ENCODE data around the gene ABCC10. TPM values are rescaled to one million over a fixed set of nuclear protein-coding genes. Genes with fewer than 3 reads are reported as not detected.

ABCC10 gene
- total and polyA plus RNA-seq, 7 donors: 2.4 to 25.0 (median 12.2) TPM

GRCh38 chr6:43428874-43429273 lies 1.5 kb downstream of the ABCC10 start:
- Histone ChIP-seq H3K4me3 (peak overlapping the region in 2 of 4 donors; percentile 67 to 83), H3K4me1 (peaks cover 0 to 20% (median 17%) of the 10 kb centered on the region in 4 donors), H3K9me3 (no peaks in the 10 kb centered on the region), H3K36me3 (peaks cover 0 to 28% (median 2%) of the 10 kb centered on the region in 4 donors), H3K27me3 (no peaks in the 10 kb centered on the region), H3K27ac (peak overlapping the region; percentile 85 to 93 (median 90))
- 86 to 94% methylated on average over 3 of the region's 3 CpGs for WGBS, 2 donors
- DNase-seq: no peak
- intact Hi-C loops (cut with DNase I): loop anchor here (2.0 to 10.0 kb wide), 2 partner anchors 48 to 164 kb away; partner anchors contain the start of gene TJAP1
- no peak for TF ChIP-seq EP300 (IDR thresholded peaks at IDR 0.05)
- no peak for TF ChIP-seq POLR2AphosphoS5 (IDR thresholded peaks at IDR 0.05)
- TF ChIP-seq CTCF (IDR thresholded peaks at IDR 0.05): no peak
- no peak for TF ChIP-seq POLR2A (IDR thresholded peaks at IDR 0.05)

DNA sequence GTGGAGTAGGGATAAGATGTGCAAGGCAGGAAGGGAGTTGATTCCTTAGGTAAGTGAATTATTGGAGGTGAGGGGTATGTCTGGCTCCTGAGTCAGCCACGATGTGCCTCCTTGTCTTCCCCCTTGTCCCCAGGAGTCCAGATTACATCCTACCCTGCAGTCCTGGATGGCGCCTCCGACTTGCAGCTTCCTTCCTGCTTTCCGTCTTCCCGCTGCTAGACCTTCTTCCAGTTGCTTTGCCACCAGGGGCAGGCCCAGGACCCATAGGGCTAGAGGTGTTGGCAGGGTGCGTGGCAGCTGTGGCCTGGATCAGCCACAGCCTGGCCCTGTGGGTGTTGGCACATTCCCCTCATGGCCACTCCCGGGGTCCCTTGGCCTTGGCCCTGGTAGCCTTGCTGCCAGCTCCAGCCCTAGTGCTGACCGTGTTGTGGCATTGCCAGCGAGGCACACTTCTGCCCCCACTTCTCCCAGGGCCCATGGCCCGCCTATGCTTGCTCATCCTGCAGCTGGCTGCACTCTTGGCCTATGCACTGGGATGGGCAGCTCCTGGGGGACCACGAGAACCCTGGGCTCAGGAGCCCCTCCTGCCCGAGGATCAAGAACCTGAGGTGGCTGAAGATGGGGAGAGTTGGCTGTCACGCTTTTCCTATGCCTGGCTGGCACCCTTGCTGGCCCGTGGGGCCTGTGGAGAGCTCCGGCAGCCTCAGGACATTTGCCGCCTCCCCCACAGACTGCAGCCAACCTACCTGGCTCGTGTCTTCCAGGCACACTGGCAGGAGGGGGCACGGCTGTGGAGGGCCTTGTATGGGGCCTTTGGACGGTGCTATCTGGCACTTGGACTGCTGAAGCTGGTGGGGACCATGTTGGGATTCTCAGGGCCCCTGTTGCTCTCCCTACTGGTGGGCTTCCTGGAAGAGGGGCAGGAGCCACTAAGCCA lies 4.9 kb downstream of the ABCC10 start:
- H3K27me3 ChIP-seq: no peaks in the 10 kb centered on the region
- no peak overlapping the region for H3K4me3 ChIP-seq
- no peak overlapping the region for H3K27ac ChIP-seq
- intact Hi-C loops (cut with DNase I): no loop called here
- TF ChIP-seq POLR2AphosphoS5 (IDR thresholded peaks at IDR 0.05) (no peak), EP300 (IDR thresholded peaks at IDR 0.05) (no peak), POLR2A (IDR thresholded peaks at IDR 0.05) (no peak), CTCF (IDR thresholded peaks at IDR 0.05) (no peak)
- DNase-seq: no peak
- H3K9me3 ChIP-seq: no peaks in the 10 kb centered on the region
- peaks cover 0 to 39% (median 10%) of the 10 kb centered on the region in 4 donors for H3K36me3 ChIP-seq
- 96 to 97% methylated on average over 19 of the region's 19 CpGs for WGBS, 2 donors
- peaks cover 0 to 37% (median 36%) of the 10 kb centered on the region in 4 donors for H3K4me1 ChIP-seq

GRCh38 chr6:43433148-43433547 lies 5.8 kb downstream of the ABCC10 start:
- TF ChIP-seq CTCF (IDR thresholded peaks at IDR 0.05): no peak
- no peak for TF ChIP-seq POLR2A (IDR thresholded peaks at IDR 0.05)
- TF ChIP-seq EP300 (IDR thresholded peaks at IDR 0.05): no peak
- no peak for TF ChIP-seq POLR2AphosphoS5 (IDR thresholded peaks at IDR 0.05)
- Histone ChIP-seq H3K4me1 (peaks cover 0 to 40% (median 40%) of the 10 kb centered on the region in 4 donors), H3K9me3 (no peaks in the 10 kb centered on the region), H3K27ac (no peak overlapping the region), H3K36me3 (peaks cover 0 to 41% (median 10%) of the 10 kb centered on the region in 4 donors), H3K4me3 (no peak overlapping the region), H3K27me3 (no peaks in the 10 kb centered on the region)
- intact Hi-C loops (cut with DNase I): no loop called here
- WGBS, 2 donors: 83 to 95% methylated on average over 8 of the region's 8 CpGs
- no peak for DNase-seq

- peaks cover 0 to 50% (median 10%) of the 10 kb centered on the region in 4 donors for H3K36me3 ChIP-seq
- WGBS, 2 donors: 89 to 91% methylated on average over 15 of the region's 15 CpGs
These were observed 6.9 kb downstream of the ABCC10 start for GRCh38 chr6:43434001-43434840.

More at GRCh38 chr6:43434001-43434840, 6.9 kb downstream of the ABCC10 start:
- no peak for TF ChIP-seq EP300 (IDR thresholded peaks at IDR 0.05)
- no peak for TF ChIP-seq CTCF (IDR thresholded peaks at IDR 0.05)
- no peak for TF ChIP-seq POLR2AphosphoS5 (IDR thresholded peaks at IDR 0.05)
- TF ChIP-seq POLR2A (IDR thresholded peaks at IDR 0.05): no peak
- no peak overlapping the region for H3K4me3 ChIP-seq
- no peaks in the 10 kb centered on the region for H3K9me3 ChIP-seq
- intact Hi-C loops (cut with DNase I): no loop called here
- no peak overlapping the region for H3K27ac ChIP-seq
- H3K27me3 ChIP-seq: no peaks in the 10 kb centered on the region
- DNase-seq: peak; percentile 49
- peaks cover 0 to 30% (median 30%) of the 10 kb centered on the region in 4 donors for H3K4me1 ChIP-seq
